PFSK-1 (cell line): ENCODE measurements around the gene SIX1.

ENCODE experiments used
- POLR2AphosphoS5 ChIP-seq: IDR thresholded peaks from 2 replicates; pipeline ENCODE4 v1.6.1; 2012; ENCODE audit warnings: low read depth, mild to moderate bottlenecking, control low read depth, low read length, moderate library complexity
- SIN3A ChIP-seq: IDR thresholded peaks from 2 replicates; pipeline ENCODE4 v1.6.1; 2012; ENCODE audit warnings: mild to moderate bottlenecking, low read length, moderate library complexity, borderline replicate concordance; ENCODE audit not compliant: insufficient read depth
- TAF1 ChIP-seq: IDR thresholded peaks from 2 replicates; pipeline ENCODE4 v1.6.1; 2012; ENCODE audit warnings: low read length, control low read depth, borderline replicate concordance; ENCODE audit not compliant: insufficient read depth
- TF ChIP-seq, protein P1 (sequence below), 2 experiments: IDR thresholded peaks; 2 replicates each; pipeline versions ENCODE4 v1.6.1 to v1.8.0; 2011 to 2012; ENCODE audit warnings: low read depth in 2 of 2, low read length in 2 of 2, control low read depth in 1 of 2, inconsistent platforms in 1 of 2, mild to moderate bottlenecking in 1 of 2, moderate library complexity in 1 of 2; ENCODE audit not compliant: insufficient read depth in 1 of 2

DNA sequence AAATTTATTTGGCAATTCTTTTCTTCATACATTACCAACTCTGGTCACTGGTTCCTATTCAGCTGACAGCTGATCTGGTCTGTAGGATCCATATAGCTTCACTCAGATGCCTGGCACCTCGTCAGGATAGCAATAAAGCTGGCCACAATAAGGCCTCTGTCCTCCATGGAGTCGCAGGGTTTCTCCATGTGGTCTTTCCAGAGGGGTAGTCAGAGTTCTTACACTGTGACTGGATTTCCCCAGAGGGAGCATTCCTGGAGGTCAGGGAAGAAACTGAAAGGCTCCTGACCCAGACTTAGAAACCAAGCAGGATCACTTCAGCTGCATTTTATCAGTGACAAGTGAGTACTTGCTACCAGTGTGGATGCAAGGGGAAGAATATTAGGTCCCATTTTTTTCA lies 34.9 kb upstream of the SIX1 start:
- TF ChIP-seq TAF1 (no peak), POLR2AphosphoS5 (no peak), SIN3A (no peak)
- TF ChIP-seq, protein P1, sequence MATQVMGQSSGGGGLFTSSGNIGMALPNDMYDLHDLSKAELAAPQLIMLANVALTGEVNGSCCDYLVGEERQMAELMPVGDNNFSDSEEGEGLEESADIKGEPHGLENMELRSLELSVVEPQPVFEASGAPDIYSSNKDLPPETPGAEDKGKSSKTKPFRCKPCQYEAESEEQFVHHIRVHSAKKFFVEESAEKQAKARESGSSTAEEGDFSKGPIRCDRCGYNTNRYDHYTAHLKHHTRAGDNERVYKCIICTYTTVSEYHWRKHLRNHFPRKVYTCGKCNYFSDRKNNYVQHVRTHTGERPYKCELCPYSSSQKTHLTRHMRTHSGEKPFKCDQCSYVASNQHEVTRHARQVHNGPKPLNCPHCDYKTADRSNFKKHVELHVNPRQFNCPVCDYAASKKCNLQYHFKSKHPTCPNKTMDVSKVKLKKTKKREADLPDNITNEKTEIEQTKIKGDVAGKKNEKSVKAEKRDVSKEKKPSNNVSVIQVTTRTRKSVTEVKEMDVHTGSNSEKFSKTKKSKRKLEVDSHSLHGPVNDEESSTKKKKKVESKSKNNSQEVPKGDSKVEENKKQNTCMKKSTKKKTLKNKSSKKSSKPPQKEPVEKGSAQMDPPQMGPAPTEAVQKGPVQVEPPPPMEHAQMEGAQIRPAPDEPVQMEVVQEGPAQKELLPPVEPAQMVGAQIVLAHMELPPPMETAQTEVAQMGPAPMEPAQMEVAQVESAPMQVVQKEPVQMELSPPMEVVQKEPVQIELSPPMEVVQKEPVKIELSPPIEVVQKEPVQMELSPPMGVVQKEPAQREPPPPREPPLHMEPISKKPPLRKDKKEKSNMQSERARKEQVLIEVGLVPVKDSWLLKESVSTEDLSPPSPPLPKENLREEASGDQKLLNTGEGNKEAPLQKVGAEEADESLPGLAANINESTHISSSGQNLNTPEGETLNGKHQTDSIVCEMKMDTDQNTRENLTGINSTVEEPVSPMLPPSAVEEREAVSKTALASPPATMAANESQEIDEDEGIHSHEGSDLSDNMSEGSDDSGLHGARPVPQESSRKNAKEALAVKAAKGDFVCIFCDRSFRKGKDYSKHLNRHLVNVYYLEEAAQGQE (IDR thresholded peaks at IDR 0.05; ENCODE audit: insufficient read depth in 1 of 2, low read depth in 2 of 2, low read length in 2 of 2) = no peak
